HG03520 (cell line): ENCODE measurements around the gene BANF2.

Source experiments
- ATAC-seq: cut with Tn5 transposase; IDR thresholded peaks from one replicate; pipeline ENCODE4 v1.9.1; 2021; ENCODE audit warnings: mild to moderate bottlenecking, moderate library complexity; ENCODE audit not compliant: unreplicated experiment

BANF2 gene

DNA sequence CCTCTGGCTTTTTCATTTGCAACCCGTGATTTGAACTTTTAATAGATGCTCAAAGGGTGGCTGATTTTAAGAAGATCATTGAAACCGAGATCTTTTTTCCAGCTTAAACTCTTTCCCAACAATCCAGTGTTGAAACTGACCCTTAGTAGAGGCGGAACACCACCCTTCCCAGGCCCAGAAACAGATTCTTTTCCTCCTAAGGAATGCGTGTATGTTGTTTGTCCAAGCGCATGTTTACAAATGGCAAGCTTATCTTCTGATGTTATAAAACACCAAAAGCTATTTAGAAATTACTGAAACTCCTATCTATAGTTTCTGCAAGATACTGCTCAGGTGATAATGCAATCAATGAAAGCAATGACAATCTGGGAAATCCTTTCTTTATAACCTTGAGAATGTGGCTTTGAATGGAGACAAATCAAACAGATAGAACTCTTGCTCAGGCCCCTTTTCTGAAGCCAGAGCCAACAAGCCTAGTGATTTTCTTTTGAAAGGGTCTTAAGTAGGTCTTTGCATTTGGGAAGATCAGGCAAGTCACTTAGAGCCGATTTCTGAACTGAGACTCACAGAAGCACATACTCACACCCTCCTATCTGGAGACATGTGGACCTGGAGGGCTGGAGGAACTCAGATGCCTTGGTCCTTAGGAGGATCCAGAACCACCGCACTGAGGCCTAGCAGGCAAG is 9.1 kb downstream of the BANF2 start:
- no peak for ATAC-seq

DNA sequence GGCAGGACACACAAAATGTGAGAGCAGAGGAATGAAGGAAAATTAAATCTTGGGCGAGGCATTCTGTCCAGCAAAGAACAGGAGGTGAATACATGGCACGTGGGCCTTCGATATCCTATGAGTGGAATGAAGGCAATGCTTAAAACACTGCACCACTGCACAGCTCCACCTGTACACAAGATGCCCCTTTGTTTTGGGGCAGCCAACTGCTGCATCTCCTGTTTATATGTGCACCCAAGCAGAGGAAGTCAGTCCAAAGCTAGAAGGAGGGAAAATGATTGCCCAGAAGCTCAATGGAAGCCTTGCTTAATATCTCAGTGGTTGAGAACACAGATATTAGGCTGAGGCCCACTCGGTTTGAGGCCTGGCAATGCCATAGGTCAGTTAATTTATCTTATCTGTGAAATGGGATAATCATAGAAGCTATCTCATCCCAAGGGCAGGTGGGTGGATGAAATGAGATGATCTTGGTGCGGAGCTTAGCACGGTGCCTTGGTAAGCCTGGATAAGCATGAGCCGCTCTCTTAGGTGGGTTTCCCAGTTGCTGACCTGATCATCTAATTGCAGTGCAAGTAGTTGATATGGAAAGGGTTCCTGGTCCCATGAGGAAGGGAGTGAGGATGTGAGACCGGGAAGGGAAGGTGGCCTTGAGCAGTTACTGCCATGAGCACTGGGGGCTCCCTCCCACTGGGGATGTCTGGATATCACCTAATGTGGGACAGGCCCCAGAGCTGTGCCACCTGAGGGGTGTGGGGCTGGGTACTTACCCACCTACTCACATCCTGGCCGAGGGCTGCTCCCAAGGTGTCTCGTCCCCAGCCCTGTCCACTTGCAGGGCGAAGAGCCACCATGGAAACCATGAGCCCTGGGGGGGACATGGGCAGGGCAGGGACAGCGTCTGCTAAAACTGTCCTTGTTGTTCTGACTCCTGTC is 9.9 kb downstream of the BANF2 start:
- no peak for ATAC-seq

DNA sequence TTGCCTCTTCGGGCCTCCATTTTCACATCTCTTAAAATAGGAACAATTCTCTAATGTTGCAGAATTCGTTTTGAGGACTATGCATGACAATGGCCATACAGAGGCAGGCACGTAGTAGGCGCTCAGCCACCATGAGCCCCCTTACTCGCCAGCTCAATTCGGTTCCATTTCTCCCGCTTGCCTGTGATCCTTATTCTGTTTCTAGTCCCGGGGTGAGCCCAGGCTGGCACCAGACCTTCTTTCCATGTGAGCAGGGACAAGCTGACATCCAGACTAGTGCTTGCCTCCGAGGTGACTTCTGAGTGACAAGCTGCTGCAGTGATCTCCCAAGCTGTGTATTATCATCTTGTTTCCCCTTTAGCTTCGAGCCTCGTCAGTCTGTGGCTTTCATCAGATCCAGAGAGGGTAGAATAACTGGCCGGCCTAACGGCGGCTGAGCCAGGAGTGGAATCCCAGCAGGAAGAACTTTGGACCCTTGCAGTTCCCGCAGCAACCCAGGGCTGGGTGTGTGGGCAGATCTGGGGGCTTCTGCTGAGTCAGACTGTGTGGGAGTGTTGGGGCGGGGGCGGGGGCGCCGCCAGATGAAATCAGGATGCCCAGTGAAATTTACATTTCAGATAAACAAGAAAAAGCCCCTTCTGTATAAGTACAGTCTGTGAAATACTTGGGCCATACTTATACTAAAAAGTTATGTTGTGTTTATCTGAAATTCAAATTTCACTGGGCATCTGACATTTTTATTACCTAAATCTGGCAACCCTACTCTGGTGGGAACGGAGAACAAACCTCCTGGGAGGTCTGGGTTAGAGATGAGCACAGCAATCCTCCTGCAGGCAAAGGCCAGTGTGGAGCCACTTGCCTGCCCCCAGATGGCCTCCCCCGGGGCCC is 10.9 kb downstream of the BANF2 start:
- no peak for ATAC-seq

DNA sequence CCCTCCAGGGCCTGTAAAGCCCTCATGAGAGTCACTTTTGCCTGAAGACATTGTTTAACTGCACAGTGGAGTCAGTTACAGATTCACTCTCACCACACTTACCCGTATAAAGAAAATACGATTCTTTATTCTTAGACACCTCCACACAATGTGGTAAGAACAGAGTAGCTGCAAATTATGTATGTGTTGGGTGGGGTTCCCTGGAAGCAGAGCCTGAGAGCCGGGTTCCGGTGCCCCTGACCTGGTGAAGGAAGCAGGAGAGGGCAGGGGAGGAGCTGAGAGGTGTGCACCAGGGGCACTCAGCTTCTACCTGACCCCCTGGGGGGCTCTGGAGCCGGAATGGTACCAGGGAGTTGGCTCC is 11.5 kb downstream of the BANF2 start:
- no peak for ATAC-seq

DNA sequence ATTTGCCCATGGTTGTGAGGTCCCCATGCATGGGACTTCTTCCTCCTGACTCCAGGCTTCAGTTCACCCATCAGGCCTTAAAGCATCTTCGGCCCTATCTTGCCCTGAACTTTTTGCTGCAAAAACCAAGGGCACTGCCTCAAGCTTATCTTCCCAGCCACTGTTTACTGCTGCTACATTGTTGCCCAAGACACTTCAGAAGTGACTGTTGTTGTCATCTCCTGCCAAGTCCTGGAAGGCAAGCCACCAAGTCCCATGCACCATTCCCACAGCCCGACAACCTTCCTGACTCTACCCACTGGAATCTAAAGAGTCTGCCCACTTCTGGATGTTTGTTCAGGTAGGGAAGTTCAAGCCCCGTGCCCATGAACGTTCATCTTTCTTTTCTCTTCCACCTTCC is 12.4 kb downstream of the BANF2 start:
- no peak for ATAC-seq

DNA sequence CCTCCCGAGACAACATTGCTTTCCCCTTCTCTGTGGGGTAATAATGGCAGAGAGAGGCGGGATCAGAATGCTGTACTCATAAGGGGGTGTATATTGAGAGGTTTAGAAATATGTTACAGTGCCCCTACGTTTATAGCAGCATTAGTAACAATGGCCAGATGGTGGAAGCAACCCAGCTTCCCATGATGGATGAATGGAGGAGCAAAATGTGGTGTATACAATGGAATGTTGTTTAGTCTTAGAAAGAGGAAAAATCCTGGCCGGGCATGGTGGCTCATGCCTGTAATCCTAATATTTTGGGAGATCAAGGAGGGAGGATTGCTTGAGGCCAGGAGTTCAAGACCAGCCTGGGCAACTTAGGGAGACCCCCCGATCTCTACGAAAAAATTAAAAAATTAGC is 12.9 kb downstream of the BANF2 start:
- no peak for ATAC-seq

DNA sequence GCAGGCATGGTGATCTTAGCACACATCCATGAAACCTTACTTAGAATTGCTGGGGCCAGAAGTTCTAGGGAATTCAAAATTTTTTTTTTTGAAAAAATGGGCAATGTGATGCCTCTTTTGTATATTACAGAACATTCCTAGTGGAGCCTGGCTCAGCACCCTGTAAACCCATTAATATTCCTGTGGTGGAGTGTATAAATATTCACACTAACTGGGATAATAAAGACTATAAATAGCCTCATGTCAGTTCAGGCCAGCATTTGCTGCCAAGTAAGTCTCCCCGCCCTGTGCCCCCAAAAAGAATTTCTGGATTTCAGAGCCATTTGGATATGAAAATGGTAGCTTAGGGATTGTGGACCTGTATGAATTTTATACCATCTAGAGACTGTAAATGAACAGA is 14.8 kb downstream of the BANF2 start:
- ATAC-seq = no peak

DNA sequence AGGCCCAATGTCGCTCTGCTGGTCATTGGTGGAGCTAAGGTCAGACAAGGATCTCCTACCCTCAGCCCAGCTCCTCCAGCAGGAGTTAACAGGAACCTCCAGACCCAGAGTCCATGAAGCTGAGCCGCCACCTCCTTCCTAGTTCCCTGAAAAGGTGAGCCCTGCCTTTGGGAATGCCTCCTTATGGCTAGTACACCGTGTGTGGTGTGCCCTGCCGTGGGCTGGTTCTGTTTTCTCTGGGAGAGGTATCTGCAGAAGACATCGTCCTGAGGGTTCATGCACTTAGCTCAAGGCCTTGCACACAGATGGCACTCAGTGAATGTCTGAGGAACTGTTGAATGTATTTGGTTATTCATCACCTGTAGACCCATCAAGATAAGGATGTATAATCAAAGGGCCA is 15.3 kb downstream of the BANF2 start:
- ATAC-seq = no peak

DNA sequence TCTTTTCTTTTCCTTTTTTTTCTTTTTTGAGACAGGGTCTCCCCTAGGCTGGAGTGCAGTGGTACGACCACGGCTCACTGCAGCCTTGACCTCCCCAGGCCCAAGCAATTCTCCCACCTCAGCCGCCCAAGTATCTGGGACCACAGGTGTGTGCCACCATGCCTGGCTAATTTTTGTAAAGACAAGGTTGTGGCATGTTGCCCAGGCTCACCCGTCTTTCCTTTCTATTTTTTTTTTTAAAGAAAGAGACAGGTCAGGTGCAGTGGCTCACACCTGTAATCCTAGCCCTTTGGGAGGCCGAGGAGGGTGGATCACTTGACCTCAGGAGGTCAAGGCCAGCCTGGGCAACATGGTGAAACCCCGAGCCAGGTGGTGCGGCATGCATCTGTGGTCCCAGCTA is 16.6 kb downstream of the BANF2 start:
- ATAC-seq = no peak

DNA sequence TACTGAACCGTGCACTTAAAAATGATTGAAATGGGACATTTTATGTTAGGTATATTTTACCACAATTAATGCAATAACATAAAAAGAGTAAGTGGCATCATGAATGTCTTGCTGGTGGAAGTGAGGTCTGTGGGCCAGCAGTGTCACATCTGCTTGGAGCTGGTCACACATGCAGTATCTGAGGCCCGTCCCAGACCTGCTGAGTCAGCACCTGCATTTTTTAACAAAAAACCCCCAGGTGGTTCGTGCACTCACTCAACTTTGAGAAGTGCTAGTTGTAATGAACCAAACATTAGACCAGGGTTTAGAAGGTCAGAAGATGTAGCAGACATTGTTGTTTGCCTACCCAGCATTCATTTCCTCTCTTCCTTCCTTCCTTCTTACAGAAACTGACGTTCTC is 21.0 kb downstream of the BANF2 start:
- no peak for ATAC-seq

DNA sequence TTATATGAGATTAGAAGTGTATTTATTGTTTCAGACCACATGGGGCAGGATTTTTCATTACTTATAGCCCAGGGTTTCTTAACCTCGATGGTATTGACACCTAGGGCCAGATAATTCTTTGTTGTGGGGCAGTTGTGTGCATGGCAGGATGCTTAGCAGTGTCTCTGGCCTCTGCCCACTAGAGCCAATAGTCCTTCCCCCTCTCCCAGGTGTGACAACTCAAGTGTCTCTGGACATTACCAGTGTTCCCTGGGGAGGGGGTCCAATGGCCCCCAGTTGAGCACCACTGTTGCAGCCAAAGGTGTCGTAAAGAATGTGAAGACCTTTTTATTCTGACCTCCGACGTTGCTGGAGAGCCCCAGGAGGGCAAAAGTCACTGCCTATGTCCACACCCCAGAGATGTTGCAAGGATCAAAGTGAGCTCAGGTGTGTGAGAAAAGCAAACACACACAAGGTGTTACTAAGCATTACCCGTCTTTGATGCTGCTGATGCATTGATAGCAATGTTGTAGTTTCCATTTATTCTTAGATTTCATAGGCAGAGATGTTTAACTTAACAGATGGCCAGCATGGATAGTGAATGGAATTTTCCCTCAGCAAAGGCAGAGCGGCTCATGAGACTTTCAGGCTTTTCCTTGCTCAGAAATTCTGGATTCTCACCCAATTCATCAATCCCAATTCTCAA is 22.2 kb downstream of the BANF2 start:
- ATAC-seq = no peak

DNA sequence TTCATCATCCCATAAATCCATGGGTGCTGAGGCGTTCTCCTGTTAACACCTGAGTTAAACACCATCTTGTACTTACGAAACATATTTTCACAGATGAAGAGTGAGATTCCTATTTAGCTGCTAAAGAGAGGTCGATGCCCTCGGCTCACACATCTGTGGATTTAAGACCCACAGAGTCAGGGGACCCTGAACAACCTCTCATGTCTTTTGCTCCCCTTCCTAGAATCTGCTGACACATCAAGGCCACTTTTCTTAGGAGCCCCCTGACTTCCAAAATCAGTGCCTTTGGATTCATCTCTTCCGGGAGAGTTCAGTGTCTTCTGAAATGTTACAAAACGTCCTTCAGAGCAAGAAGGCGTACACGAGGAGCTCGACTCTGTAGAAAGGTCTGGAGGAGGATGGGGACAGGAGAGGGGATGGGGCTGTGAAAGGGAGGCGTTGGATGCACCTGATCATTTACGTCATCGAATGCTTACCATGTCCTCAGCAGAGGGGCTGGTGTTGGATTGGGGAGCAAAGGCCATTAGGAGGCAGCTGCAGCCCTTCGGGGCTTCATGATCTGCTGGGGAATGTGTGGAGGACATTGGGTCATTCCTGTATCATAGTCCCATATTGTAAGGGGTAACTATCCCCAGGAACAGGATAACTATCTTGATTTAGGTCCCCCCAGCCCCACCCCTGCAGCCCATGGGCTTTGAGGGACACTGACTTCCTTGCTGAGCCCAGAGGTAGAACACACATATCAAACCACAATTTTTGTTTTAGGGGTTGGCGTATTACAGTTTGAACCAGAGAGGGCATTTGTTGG is 22.9 kb downstream of the BANF2 start:
- ATAC-seq = no peak

DNA sequence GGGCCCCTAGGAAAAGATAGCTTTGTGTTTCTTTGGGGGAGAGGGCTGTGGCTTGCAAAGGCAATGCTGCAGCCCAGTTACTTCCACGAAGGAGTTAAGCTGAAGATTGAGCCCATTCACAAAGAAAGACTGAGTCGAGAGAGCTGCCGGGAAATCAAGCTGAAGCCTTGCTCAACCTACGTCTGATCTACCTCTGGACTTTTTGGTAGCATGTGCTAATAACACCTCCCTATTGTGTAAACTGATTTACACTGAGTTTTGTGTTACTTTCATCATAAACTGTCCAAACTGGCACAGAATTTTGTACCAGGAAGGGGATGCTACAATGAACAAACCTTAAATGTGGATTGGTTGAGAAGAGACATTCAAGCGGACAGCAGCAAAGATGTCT is 23.5 kb downstream of the BANF2 start:
- no peak for ATAC-seq

DNA sequence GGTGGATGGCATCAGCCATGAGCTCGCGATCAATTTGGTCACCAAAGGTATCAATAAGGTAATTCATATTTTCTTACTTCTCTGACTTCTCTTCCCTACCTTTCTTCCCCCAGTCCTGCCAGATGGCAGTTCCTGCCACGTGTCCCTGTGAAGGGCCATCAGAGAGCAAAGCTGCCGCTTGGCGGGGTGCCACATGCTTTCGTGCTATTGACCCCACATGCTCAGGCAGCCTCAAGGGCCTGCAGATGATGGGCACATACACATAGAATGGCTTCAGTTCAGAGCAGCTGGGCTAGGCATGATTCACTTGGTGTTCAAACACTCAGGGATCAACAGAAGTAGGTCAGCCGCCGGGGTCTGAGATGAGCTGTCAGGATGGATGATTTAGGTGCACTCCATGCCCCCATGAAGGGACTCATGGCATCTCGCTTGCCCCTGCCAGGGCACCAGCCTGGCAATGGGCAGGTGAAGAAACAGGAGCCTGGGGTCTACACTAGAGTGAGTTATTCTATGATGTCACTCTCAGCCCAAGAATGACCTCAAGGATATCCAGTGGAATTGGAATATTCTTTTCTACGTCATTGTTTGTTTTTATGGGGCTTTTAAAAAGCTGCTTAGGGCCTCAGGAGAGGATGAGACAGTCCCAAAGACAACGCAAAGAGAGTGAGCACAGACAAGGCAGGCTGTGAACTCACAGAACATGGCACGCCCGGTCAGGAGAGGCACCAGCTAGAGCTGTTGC is 25.5 kb downstream of the BANF2 start:
- ATAC-seq = no peak

DNA sequence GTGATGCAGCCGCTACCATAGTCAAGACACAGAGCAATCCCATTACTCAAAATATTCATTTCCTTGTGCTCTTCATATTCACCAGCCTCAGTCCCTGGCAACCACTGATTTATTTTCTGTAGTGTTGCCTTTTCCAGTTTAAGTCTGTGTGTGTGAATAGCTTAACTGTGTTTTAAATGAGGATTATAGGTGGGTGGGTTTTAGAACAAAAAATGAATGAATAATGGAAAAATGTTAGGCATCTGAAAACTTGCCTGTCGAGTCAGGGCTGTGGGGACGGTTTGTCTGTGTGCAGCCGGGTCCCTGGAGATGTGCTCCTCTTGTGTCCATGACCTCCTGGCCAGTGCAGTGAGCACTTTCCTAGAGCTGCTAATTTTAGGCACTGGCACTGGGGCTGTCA is 27.1 kb downstream of the BANF2 start:
- ATAC-seq = no peak

DNA sequence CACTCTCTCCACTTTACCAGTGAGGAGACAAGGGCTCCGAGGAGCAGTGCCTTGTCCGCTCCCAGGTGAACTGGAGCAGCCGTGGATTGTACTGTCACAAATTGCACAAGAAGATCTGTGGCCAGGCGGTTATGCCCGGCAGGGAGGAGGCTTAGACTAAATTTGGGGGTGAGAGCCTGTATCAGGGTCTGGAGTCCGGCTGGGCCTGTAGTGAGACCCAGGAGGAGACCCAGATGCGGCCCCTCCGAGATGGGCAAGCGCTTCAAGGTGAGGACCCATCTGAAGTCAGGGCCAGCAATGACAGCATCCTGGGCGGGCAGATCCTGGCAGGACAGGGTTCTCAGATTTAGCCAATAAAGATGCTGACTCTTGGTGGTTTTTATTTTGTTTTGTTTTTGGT is 27.6 kb downstream of the BANF2 start:
- ATAC-seq = no peak

DNA sequence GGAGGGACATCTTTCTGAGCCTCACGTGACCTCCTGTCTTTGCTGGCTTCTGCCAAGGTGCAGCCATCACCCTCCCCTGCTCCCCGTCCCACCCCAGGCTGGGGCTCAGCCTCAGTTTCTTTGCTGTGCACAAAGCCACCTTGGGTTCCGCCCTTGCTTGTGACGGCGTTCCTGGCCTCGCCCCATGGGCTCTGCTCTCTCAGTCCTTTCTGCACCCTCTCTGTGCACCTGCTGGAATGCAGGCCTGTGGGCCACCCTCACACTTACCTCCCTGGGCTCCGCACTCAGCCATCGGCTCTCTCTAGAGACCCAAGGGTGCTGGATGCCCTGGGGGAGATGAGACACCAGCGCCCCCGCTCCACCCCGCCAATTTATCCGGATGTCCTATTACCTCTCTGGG is 28.3 kb downstream of the BANF2 start:
- no peak for ATAC-seq

DNA sequence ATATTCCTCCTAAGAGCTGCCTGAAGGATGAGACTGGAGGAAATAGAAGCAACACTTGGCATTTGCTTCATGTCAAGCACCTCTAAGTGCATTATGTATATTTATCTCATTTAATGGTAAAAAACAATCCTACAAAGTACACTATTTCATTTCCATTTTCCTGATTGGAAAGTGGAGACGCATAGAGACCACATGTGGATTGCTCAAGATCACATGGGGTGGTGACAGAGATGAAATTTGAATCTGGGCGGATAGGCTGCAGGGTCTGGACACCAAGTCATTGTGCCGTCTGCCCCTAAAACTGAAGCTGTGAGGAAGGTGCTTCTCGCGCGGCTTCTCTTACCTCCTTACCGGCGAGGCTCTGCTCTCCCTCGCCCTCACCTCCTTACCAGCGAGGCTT is 30.3 kb downstream of the BANF2 start:
- no peak for ATAC-seq

DNA sequence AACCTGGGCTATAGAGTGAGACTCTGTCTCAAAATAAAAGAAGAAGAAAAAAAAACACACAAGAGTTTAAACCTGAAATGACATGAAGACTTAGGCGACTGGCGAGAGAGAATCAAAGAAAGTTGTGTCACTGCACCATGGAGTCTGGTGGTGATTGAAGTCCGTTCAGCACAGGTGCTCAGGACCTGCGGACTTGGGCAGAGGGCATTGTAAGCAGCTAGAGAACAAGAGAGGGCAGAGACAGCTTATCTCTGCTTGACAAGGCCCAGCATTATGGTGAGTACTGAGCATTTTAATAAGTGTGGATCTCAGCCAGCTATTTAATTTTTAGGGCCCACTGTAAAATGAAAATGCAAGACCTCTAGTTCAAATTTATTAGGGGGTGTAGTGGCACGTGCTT is 31.5 kb downstream of the BANF2 start:
- no peak for ATAC-seq
